ENCODE measurements around the gene SLIT3.

- TF ChIP-seq RAD21 (IDR thresholded peaks at IDR 0.05; ENCODE audit: low read depth) (no peak), CEBPB (IDR thresholded peaks at IDR 0.05; ENCODE audit: low read depth) (no peak), REST (IDR thresholded peaks at IDR 0.05; ENCODE audit: low read depth) (no peak), POLR2AphosphoS5 (IDR thresholded peaks at IDR 0.05; ENCODE audit: low read depth, low read length) (no peak), CTCF (IDR thresholded peaks at IDR 0.05 in 2 of 3, conservative IDR thresholded peaks at IDR 0.05 in 1 of 3; ENCODE audit: borderline replicate concordance in 1 of 3, insufficient read depth in 1 of 3, low read depth in 2 of 3, low read length in 2 of 3) (no peak), SRF (IDR thresholded peaks at IDR 0.05; ENCODE audit: low read depth) (no peak), POLR2A (IDR thresholded peaks at IDR 0.05; ENCODE audit: borderline replicate concordance, extremely low read depth, insufficient read depth, insufficient read length) (no peak), EZH2phosphoT487 (IDR thresholded peaks at IDR 0.05; ENCODE audit: borderline replicate concordance) (no peak), FOSL1 (IDR thresholded peaks at IDR 0.05; ENCODE audit: low read depth) (no peak), CBX3 (IDR thresholded peaks at IDR 0.05; ENCODE audit: low read depth) (no peak), SIN3A (IDR thresholded peaks at IDR 0.05; ENCODE audit: low read depth) (no peak), ZNF274 (IDR thresholded peaks at IDR 0.05; ENCODE audit: low read depth, low read length) (no peak), EZH2 (IDR thresholded peaks at IDR 0.05) (no peak)
Observed at GRCh38 chr5:169152946-169153345, 148.0 kb downstream of the SLIT3 start.

Measured in HCT116 (cell line).